Dedifferentiated amniotic fluid mesenchymal stem cell (primary cell): Measurements from ENCODE around the gene FBXL2.
A peak's percentile ranks its signal among the peaks of the same experiment; 100 is the strongest.

ENCODE experiments used
- DNase-seq: peaks from one replicate; pipeline ENCODE4 v3.0.0-alpha.2; 2016; ENCODE audit errors: extremely low spot score

The FBXL2 gene, protein sequence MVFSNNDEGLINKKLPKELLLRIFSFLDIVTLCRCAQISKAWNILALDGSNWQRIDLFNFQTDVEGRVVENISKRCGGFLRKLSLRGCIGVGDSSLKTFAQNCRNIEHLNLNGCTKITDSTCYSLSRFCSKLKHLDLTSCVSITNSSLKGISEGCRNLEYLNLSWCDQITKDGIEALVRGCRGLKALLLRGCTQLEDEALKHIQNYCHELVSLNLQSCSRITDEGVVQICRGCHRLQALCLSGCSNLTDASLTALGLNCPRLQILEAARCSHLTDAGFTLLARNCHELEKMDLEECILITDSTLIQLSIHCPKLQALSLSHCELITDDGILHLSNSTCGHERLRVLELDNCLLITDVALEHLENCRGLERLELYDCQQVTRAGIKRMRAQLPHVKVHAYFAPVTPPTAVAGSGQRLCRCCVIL

DNA sequence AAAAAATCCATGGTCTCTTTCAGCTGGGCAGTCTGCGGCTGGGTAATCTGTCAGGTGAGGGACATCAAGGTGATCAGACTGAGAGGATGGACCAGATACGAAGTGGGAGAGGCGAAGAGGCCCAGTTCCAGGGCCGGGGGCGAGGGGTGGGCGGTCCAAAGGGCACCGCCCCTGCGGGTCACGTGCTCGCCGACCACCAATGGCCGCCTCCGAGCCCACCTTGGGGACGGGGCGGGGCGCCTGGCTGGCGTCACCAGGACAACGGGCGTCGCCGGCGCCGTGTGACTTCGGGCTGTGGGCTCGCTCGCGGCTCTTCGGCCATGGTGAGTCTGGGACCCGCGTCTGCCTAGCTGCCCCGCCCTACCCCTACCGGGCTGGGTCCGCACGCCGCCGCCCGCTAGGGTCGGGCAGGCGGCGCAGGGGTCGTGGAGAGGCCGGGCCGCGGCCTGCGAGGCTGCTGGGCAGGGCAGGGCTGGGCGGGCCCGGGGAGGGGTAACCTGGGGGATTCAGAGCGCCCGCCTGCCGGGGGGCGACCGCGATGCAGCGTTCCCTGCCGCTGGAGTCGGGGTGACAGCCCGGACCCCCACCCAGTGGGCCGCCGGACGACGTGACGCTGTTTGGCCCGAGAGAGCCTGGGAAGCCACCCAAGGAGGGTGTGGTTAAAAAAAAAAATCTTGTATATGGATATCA is at the start of gene FBXL2:
TSS of gene FBXL2 (plus strand) at position 250 of the 690 bp plus-strand sequence. CDS start at position 321, 71 bp downstream.
- peak; percentile 49 for DNase-seq

DNA sequence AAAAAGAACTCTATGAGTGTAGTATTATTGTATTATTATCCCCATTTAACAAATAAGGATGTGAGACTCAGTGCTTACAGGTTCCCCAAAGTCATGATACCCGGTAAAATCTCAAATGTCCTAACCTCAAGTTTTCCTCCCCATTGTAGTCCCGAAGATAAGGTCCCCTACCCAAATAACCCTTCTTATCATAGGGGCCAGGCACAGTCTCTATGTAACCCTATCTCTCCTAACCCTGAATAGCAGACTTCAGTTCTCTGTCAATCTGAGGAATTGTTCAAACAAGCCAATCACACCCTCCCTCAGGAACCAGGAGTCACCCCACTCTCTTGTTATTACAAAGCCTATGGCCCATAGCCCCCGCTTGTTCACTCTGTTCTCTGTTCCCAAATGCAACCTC is 48.2 kb upstream of the FBXL2 start:
- no peak for DNase-seq

DNA sequence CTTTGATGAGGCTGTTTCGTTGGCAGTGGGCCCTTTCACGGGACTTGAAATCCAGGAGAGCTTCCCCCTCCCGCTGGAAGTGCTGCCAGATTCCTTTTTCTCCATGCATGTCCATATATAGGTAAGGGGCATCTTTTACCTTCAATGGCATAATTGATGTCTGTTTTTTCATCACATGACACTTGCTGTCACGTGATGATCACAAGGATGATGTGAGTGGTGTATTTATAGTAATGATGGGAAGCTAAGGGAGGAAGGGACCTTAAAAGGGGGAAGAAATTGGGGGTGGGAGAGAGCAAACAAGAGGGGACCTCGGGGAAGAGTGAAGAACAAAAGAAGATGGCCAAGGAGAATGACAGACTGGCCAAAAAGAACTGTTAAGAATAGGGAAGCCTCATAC is 47.3 kb upstream of the FBXL2 start:
- DNase-seq, result no peak

DNA sequence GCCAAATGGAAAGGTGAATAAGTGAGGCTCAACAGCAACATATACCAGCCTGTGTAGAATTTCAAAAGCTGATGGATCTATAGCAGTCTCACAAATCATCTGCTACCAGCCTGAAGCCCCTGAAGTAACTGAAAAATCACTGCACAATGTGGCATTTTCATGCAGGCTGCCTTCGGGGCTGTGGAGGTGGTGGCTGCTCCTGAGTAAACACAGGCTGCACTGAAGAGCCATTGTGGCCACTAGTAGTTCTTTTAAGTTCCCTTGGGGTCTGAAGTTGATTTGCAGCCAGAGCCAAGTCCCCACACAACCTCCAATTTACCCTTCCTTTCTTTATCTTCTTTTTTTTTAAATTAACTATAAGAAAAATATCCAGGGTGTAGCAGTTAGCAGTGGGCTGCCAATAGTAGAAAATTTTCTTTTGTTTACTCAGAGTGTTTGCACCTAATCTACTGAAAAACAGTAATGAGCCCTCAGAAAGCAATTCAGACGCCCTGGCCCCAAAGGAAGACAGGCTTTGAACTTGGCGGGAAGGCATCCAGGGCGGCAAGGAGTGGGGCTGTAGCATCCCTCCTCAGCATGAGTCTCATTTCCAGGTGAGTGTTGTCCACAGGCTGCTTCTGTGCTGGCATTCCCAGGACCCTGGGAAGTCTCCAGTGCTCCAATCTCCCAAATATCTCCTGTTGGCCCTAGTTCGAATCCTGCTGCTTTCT is 45.3 kb upstream of the FBXL2 start:
- DNase-seq, result no peak

DNA sequence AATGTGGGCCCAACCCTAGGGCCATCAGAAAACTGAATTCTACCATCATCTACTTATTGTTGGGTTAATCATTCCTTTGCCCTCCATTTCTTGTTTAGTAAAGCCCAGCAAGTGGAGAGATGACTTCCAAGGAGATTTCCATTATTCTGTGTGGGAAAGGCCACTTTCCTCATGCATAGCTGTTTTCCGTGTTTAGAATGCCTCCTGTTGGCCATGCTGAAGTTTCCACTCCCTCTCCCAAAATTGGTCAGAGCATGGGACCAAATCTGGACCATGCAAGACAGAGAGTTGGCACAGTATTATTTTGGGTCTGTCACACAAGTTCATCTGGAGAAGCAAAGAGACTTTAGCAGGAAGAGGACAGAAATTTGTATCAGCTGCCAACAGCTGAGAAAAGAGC is 43.4 kb upstream of the FBXL2 start:
- no peak for DNase-seq

DNA sequence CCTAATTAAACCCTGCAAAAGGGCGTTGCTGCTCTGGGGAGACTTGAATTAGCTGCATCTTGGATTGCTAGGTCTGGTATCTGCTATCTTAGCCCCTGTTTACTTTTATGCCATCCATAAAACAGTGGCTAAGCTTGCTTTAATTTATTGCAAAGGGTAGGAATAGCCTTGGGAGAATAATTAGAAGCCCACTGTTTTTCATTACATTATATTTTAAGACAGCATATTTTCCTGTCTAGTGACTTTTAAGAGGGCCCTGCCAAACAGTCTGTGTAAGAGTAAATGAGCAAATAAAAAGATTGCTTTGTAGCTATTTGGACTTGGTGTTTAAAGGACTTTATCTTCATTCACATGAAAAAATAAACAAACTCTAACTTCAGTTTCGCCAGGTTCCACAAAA is 41.2 kb upstream of the FBXL2 start:
- no peak for DNase-seq

DNA sequence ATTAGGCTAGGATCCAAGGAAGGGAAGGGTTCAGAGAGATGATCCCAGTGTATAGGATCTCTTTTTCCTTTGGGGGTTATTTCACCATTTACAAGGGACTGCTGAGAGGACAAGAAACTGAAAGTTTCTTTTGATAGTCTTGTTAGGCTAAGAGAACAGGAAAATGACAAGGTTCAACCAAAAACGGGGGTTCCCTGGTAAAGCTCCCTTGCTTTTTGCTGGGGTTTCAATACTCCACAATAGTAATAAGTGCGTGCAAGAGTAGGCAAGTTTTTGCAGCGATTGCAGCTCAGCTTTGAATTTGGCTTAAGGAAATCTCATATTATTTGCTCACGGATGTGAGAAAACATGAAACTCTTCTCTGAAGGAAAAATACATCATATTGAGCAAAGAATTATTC is 39.8 kb upstream of the FBXL2 start:
- no peak for DNase-seq

DNA sequence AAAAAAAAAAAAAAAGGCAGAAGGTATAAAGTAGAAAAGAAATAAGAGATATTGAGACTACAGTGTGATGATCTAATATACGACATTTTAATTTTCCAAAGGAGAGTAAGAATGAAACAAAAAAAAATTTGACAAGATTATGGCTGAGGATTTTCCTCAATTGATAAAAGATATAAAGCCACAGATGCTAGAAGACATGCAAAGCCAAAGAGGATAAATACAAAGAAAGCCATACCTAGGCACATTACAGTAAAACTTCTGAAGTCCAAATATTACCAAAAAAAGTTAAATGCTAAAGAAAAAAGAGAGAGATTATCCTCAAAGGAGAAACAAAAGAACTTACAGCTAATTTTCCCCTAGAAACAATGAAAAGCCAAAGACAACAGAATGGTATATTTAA is 38.3 kb upstream of the FBXL2 start:
- no peak for DNase-seq

DNA sequence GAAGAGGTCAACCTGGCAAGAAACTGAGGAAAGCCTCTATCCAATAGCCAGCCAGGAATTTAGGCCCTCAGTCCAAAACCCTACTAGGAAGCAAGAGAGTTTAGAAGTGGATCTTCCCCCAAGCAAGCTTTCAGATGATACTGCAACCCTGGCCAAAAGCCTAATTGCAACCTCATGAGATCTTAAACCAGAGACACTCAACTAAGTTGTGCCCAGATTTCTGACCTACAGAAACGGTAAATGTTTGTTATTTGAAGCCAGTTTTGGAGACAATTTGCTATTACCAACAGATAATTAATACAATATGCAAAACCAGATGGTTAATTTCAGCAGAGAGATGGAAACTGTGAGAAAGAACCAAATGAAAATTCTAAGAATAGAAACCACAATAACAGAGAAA is 37.0 kb upstream of the FBXL2 start:
- no peak for DNase-seq

DNA sequence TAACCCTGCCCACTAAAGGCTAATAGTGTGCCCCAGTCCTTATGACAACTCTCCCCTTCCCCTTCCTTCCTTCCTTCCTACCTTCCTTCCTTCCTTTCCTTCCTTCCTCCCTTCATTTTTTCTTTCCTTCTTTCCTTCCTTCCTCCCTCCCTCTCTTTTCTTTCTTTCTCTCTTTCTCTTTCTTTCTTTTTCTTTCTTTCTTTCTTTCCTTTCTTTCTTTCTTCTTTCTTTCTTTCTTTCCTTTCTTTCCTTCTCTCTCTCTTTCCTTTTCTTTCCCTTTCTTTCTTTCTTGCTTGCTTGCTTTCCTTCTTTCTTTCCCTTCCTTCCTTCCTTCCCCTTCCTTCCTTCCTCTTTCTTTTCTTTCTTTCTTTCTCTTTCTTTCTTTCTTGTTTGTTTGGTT is 30.5 kb upstream of the FBXL2 start:
- no peak for DNase-seq

DNA sequence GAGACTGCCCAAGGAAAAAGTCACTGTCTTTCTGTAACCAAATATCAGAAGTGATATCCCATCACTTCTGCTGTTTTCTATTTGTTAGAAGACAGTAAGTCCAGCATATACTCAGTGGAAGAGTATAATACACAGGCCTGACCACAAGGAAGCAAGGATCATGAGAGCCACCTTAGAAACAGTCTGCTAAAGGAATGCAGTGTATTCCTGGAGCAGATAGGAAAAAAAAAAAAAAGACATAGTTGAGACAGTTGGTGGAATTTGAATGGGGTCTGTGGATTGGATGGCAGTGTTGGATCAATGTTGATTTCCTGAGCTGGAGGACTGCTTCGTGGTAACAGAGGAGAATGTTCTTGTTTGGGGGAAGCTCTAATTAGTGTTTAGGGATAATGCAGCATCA is 26.5 kb upstream of the FBXL2 start:
- DNase-seq, result no peak

DNA sequence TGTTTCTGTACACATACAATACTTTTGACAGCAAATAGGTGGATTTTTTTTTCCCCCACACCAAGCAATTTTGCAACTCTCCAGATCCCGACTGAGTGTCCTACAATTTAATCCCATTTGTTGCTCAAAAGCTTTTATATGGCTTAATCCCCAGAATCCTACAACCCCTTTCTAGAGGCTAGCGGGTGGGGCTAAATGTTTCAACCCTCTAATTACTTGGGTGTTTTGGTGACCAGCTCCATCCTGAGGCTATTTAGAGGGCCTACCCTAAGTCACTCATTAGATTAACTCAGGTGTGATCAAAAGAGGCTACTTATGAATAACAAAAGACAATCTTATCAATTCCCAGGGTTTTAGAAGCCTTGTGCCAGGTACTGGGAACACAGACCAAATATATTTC is 21.0 kb upstream of the FBXL2 start:
- no peak for DNase-seq

DNA sequence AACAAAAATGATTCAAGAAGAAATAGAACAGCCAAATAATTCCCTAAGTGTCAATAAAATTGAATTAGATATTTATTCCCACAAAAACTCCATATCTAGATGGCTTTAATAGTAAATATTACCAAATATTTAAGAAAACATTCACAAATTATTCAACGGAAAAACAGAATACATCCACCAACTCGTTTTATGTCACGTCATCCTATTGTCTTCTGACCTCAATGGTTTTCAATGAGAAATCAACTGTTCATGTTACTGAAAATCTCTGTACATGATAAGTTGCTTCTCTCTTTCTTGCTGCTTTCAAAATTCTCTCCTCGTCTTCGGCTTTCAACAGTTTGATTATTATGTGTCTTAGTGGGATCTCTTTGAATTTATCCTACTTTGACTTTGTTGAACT is 17.1 kb upstream of the FBXL2 start:
- no peak for DNase-seq

DNA sequence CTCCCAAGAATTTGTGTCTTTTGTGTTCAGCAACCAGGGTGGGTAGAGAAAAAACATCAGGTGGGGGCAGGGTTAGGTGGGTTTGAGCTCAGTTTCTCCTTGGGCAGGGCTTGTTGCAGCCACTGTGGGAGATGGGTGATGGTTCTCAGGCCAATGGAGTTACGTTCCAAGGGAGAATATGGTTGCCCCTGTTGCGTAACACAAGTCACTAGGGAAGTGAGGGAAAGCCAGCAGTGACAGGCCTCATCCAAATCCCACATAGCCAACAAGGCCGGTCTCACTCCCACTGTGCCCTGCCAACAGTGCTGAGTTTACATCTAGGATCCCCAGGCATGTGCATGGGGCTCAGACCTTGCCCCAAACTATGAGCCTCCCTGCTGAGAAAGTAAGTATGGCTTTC is 7.9 kb upstream of the FBXL2 start:
- DNase-seq, result no peak

DNA sequence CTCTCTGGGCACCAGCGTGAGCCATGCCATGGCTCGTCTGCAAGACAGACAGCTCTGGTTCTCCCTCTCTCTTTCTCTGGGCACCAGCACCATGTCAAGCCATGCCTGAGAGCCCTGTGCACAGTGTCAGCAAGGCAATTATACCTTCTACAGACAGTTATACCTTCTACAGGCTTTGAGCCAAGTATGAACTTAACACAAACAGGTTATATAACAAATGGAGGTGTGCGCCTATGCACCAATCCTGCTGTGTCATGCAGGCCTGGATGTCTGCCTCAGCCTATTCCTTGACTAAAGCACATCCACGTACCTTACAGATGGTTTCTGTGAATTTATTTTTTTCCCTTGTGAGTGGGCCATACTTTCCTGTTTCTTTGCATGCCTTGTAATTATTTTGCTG is 5.9 kb upstream of the FBXL2 start:
- no peak for DNase-seq

DNA sequence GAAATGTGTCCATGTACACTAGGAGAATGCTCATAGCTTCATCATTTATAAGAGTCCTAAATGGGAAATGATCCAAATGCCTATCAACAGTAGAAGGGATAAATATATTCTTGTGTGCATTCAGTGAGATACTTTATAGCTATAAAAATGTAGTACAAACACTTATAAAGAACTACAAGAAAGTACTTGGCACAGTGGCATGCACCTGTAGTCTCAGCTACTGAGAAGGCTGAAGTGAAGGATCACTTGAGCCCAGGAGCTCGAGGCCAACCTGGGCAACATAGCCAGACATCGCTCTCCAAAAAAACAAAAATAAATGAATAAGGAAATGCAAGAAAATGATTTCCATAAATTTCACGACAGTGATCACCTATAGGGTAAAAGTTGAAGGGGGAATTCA is 3.6 kb upstream of the FBXL2 start:
- DNase-seq, result no peak

DNA sequence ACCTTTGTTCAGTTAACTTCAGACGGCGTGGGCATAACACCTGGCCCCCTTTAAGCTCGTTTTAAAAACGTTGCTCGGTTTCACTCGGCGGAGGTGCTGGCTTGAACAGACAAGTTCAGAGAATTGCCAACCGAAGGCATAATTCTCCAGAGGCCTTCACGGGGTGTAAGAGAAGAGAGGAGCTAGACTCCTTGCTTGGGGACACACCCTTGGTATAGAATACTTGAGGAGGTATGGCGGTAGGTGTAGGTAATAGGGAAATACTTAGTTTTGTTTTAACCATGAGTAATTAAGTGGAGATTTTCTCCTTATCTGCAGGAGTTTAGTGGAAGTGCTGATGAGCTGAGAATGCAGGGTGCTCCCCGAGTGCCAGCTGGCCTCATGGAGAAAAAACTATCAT is 921 bp downstream of the FBXL2 start:
- DNase-seq, result no peak

DNA sequence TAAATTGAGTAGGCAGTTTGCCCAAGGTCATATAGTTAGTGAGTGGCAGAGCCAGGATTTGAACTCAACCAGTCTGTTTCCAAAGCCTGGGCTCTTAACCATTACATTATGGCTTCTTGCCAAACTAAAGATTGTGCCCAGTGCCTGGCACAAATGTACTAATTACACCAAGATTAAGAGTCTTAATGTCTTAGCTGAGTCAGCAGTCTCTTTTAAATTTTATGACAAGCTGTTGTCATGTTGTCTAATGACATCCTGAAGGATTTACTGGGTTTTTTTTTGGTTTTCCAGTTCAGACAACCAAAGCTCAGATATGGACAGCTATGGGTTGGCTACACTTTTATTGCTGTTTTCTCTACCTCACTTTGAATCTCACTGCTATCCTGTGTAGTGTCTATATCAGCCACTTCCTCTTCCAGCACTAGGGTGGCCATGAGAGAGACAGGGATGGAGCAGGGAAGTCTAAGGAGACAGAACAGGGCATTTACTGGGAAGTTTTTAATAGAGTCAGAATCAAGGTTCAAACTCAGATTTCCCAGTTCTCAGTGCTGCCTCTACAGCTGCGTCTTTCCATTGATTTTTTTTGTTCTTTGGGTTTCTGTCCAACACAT is 10.5 kb downstream of the FBXL2 start:
- DNase-seq, result no peak

DNA sequence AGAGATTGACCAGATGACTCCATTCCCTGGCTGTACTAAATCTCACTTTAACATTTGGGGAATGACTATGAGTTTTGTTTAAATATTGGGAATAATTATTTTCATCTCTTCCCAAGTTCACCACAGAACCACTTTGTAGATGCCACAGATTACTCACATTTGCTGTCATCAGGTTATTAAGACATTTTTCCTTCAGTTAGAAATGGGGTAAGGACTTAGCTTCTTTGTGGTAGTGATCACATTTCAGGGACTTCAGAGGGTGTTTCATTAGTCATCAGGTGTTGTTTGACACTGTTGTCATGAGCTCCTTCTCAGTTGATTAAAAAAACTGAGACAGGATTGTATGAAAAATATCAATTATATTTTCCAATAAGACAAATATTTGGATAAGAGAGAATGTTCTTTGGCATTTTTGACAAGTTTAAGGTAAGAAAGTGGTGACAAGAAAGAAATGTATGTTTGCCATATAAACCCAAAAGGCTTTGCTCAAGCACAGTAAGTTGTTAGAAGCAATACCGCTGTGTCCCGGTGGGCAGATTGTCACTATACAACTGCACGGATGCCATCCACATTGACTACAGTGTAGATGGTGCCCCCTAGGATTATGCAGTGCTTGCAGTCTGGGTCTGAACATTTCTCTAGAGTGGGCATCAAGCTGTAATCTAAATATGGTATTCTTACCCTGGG is 22.3 kb downstream of the FBXL2 start:
- no peak for DNase-seq

DNA sequence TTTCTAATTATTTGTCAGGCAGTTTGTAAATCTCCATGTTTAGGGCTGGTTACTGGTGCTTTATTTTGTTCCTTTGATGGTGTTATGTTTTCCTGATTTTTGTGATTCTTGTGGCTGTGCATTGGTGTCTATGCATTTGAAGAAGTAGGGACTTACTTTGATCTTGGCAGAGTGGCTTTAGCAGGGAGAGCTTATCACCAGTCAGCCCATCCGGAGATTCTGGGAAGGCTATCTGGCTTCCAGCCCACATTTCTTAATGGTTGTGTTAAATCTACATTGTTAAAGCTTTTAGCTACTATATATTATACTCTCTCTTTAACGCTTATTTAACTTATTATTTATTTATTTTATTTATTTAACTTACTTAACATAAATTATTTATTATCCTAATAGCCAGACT is 35.1 kb downstream of the FBXL2 start:
- DNase-seq, result no peak

DNA sequence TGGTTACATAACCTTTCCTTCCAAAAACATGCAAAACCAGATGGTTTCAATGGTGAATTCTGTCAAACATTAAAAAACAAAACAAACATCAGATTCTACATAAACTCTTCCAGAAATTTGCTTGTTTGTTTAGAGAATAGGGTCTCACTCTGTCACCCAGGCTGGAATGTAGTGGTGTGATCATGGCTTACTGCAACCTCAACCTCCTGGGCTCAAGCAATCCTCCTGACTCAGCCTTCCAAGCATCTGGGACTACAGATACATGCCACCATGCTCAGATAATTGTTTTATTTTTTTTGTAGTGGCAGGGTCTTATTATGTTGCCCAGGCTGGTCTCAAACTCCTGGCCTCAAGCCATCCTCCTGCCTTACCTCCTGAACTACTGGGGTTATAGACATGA is 36.1 kb downstream of the FBXL2 start:
- DNase-seq, result no peak

DNA sequence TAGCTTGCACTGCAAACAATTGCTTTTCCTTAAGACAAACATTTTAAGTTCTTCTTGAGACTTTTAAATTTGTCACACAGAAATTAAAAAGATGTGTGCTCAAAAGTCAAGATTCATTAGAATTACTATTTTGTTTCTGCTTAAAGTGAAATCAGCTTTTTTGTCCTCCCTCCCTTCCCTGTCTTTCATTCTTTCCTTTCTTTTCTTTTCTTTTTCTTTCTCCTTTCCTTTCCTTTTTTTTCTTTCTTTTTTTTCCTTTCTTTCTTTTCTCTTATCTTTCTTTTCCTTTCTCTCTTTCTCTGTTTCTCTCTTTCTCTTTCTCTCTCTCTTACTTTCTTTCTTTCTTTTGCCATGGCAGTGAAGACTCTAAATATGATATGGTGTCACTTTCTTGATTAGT is 37.8 kb downstream of the FBXL2 start:
- DNase-seq, result no peak
